DMS53 (cell line): ENCODE measurements around the gene ACBD4.

Experiments
- DNase-seq: peaks from one replicate; lab custom pipeline; 2025; lab: John Stamatoyannopoulos, UW

Gene ACBD4

DNA sequence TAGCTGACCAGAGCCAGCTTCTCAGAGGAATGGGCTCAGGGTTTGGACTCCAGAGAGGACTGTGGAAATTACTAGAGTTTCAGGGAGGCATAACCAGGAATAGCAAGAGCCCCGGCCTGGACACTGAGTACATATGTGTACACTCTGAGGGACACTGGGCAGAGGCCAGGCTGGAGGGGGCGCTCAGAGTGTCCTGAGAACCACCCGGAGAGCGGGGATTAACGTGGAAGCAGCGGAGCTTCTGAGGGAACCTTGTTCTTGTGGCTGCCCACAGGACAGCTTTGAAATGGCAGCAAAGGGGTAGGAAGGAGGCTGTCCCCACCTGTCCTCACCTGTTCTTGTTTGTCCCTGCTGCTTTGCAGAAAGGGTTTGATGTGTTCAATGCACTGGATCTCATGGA is 31.0 kb upstream of the ACBD4 start:
- no peak for DNase-seq

DNA sequence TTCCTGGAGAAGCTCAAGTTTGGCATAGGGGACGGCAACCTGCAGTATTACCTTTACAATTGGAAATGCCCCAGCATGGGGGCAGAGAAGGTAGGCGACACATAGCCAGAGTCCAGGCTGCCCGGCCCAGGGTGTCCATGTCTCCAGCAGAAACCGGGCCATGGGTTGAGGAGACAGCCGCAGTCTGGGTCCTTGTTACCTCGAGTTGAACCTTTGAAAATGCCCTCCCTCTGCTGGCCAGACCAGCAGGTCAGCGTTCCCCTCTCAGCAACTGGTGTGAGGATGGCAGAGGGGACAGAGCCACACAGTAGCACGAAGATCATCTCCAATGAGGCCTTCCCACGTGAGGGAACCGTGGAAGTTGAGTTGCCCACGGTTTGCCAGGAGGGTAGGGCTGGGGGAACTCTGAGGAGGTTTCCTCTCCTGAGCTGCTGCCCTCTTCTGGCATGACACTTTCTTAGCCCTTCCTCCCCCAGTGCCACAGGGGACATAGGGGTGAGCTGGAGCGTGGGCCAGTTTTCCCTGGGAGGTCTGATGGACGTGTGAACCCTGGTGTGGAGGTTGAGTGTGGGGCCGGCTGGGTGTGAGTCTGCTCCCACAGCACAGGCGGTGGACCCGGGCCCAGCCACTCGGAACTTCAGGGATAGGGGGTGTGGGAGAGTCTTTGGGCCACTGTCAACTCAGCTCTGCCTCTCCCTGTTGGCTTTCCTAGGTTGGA is 30.4 kb upstream of the ACBD4 start:
- DNase-seq = no peak

DNA sequence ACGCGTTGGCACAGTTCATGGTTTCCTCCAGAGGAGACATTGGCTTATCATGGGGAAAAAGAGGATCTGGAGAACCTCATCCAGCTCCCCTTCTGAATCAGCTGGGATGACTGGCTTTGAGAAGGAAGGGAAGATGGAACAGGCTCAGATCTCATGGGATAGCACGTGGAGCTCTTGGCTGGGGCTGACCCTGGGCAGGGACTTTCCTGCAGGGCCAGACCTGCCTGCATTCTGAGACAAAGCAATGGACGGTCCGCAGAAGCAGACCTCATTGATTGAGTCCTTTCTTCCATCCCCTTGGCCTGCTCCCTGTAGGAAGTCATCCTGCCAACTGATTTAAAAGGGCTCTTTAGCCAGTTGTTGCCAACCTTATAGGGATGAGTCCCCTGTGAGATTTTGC is 29.4 kb upstream of the ACBD4 start:
- no peak for DNase-seq

DNA sequence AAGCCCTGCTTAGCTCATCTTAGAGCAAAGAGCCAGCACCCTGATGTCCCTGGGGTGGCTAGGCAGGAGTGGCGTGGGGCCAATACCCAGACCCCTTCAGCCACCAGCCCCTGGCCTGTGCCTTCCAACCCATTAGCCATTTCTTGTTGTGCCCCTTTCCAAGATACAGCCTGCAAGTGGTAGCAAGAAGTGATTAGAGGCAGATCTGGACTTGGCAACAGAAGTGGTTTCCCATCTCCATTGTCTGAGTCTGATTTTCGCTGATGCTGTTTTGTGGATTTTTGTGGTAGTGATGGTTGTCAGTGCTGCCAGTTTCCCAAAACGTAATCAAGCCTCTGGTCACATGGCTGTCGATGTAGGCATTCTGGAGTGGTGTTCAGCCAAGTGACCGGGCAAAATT is 28.9 kb upstream of the ACBD4 start:
- DNase-seq = no peak

DNA sequence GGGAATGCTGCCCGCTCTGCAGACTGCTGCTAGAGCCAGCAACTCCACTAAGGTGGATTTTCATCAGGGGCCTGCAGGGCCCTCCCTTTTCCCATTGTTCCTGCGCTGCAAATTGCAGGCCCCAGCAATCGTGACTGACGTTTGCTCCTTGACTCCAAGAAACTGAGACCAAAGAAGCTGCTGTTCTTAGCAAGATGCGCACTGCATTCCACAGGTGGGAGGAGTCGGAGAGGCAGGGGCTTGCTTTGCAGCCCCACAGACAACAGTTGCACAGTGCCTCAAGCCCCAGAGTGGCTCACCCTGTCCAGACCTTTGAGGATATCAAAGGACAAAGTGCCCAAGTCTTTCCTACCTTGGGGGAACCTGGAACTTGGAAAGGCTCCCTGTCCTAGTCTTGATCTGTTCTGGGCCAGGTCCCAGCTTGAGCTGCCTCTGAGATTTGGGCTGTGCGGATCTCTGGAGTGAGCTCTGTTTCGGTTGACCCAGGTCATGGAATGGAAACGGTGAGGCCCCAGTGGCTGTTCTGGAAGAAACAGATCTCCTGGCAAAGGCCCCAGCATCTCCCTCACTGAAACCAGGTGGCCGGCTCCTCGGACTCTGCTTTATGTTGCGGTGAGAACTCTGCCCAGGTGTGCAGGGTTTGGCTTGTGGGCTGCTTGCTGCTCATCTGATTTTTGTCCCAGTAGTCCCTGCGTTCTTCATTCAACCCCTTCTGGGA is 28.0 kb upstream of the ACBD4 start:
- no peak for DNase-seq

DNA sequence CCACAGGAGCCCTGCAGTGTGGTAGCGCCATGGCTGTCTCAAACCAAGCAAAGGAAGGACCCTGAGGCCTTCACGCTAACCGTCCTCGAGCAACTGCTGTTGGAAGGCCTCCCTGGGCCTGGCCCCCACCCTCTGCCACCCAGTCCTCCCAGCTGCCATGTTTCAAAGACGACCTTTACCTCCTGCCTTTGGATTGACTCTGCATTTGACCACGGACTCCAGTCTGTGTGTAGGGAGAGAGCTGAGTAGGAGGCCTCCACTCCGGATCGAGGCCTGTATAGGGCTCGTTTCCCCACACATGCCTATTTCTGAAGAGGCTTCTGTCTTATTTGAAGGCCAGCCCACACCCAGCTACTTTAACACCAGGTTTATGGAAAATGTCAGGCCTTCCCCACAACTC is 27.4 kb upstream of the ACBD4 start:
- DNase-seq = no peak

DNA sequence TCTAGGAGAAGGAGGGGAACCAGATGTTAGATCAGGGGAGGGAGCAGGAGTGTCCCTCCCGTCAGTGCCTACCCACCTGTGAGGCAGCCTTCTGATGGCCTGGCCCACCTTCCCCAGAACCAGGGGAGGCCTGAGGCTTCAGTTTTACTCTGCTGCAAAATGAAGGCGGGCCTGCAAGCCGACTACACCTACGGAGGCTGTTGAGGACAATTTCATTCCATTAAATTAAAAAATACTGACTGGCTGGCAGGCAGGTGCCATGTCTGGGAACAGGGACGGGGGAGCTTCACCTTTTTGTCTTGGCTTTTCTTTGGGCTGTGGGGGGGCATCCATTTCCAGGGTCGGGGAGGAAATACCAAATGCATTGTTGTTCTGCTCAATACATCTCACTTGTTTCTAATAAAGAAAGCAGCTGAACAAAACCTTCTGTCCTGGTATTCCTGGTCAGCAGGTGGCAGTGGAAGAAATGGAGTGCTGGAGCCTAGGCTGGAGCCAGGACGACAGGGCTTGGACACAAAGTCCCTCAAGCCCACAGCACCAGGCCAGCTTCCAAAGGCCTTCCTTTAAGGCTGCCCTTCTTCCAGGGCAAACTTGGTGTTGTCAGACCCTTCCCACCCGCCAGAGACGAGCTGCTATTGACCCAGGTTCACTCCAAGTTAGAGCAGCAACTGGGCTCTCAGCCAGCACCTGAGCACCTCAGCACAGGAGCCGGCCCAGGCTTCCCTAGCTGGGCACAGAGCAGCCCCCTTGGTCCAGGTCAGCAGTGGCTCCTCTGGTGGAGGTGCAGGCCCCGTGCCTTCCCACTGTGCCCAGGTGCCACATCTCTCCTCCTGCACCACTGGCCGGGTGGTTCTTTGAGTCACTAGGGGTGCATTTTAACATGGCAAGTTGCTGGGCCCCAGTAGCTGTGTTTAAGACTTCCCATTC is 26.6 kb upstream of the ACBD4 start:
- DNase-seq = peak; percentile 55

DNA sequence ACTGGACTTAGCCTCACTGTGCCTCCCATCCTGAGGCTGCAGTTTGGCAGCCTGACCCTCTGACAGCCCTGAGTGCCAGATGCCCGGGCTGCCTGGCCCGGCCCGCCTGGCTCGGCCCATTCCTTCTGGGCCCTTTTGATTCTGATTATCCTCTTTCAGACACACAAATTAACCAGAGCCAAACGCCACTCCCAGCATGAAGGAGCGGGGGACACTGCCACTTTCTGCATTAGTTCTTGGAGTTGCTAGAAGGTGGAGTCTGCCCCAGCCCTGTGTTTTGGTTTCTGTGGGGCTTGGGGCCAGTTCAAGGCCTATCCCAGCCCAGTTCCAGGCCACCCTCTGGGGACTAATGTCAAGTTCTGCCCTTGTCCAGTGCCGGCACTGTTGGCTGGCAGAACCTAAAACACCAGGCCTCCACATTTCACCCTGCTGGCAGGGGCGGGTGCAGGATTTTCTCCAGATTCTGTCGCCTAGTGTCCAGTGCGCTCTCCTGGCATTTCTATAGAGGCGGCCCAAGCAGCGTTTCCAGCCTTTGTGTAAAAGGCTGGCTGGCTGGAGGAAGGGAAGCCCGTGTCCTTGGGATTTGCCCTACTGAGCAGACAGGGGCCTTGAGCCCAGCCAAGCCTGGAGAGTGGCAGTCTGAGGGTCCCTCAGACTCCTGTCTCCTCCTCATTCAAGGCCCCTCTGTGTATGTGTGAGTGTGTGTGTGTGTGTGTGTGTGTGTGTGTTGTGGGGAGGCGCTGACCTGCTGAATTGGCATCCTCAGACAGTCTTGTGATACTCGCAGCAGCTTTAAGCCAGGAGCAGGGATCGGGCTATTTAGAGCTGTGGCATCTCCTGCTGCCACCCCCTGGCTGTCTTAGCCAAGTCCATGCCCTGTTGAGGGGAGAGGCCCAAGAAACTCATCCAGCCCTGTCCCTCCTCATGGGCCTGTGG is 24.5 kb upstream of the ACBD4 start:
- no peak for DNase-seq

DNA sequence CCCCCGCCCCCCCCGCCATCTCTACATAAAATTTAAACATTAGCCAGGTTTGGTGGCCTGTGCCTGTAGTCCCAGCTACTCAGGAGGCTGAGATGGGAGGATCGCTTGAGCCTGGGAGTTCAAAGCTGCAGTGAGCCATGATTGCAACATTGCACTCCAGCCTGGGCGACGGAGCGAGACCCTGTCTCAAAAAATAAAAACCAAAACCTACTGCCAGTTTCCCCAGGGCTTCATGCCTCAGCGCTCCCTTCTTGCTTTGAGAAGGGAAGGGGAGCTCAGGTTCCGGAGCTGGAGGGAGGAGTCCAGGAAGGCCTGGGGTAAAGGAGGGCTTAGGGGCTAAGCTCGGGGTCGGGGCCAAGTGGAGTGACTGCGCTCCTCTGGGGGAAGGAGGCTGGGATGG is 23.6 kb upstream of the ACBD4 start:
- no peak for DNase-seq

DNA sequence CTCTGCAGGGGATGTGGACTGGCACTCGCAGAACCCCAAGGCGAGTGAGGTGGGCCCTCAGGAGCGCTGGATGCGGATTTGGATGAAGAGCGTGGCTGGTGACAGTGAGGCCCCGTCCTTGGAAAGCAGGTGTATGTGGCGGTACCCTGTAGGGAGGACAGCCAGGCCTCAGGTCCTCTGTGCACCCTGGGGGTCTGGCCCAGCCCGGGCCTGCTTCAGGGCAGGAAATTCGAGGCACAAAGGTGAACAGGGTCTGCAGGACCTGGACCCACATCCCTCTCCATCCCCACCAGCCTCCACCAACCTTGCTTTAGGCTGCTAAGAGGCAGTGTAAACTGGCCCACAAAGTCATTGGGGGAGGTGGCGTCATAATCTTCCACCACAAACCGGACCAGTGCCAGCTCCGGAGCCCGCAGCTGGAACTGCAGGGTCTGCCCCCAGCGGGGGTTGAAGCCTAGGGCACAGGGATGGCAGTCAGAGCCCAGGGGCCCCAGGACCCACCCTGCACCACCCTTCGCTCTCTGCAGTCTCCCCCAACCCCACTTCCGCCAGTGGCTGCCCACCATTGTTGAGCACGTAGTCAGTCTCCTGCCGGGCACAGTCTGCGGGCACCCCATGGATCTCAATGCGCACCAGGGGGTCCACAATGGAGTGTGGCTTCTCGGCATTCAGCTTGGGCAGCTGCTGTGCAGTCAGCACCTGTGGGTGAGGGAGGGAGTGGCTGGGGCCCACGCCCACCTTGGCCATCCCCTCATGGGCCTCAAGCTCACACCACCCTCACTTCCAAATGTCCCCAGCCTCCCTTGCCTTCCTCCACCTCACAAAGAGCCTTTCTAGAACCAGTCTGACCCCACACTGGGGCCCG is 22.7 kb upstream of the ACBD4 start:
- no peak for DNase-seq

DNA sequence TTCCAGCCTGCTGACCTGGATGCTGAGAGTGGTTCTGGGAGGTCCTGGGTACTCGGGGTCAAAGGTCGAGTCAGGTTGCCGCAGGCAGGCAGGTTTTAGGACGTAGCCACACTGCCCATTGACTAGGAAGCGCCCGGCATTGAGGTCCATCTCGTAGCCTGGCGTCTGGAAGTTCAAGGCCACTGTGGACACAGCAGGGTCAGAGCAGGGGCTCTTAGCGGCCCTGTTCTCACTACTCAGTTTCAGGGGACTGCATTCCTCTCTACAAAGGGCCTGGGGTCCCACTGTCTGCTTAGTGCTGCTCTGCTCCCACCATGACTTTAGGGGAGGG is 22.1 kb upstream of the ACBD4 start:
- DNase-seq = no peak

DNA sequence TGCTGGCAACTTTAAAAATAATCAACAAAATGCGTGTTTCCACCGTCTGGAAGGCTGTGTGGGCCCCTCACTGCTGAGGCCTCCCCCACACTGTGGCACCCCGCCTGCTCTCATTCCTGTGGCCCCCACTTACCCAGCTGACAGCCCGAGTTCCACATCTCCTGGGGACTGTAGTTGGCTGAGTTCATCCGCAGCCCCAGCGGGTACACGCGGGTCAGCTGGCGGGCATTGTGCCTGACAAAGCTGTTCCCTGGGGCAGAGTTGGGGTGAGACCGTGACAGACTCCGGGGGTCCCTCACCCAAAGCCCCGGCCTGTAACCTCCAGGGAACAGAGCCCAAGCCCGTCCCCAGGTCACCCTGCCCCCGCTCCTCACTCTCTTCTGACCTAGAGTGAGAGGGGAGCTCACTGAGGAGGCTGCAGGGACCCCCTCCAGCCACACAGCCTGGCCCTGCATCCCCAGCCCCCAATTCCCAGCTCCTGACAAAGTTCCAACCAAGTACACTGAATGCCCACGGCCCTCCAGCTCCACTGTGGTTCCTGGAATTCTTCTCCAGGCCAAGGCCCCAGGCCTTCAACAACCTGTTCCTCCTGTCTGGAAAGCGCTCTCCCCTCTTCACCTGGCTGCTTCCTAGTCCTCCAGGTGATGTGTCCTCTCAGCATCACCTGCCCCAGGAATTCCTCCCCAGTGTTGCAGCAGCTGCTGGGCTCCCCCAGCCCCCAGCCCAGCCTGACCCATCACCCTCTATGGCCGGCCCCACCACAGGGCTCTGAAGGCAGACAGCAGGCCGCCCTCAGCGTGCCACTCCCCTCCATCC is 21.2 kb upstream of the ACBD4 start:
- peak; percentile 49 for DNase-seq

DNA sequence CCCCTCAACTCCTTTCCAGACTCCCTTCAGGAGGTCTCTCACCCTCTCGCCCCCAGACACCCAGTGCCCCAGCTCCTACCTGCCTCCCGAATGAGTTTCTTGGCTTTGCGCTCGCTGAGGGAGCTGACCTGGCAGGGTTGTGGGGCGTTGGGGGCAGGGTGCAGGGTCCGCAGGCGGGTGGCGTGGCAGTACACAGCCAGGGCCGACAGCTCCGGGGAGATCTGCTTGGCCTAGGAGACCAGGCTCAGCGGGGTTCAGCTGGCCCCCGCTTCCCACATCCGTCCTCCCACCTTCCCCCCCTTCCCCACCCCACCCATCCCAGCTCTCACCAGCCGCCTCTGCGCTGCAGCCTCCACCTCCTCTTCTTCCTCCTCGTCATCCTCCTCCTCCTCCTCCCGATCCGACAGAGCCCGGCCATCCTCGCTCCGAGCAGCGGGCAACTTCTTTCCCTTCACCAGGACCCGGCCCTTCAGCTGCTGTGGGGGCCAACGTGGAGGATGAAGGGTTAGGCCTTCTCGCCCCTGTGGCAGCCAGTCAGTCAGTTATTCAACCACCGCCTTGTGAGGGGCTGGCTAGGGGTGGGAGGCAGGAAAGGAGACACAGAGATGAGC is 20.4 kb upstream of the ACBD4 start:
- no peak for DNase-seq

DNA sequence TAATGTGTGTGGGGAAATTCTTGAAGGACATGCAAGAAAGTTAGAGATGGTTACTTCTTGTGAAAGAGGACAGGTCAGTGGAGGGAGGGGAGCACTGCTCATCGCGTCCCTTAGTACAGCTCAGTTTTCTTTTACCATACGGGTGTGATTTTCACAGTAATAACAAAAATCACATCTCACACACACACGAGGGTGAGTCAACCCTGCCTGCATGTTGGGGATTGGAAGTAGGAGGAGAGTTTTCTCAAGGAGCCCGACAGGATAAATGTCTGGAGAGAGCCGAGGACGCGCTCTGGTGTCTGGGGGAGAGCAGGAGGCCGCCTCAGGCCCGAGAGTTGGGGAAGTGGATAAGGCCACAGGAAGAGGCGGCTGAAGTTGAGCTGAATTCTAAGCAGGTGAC is 19.6 kb upstream of the ACBD4 start:
- no peak for DNase-seq

DNA sequence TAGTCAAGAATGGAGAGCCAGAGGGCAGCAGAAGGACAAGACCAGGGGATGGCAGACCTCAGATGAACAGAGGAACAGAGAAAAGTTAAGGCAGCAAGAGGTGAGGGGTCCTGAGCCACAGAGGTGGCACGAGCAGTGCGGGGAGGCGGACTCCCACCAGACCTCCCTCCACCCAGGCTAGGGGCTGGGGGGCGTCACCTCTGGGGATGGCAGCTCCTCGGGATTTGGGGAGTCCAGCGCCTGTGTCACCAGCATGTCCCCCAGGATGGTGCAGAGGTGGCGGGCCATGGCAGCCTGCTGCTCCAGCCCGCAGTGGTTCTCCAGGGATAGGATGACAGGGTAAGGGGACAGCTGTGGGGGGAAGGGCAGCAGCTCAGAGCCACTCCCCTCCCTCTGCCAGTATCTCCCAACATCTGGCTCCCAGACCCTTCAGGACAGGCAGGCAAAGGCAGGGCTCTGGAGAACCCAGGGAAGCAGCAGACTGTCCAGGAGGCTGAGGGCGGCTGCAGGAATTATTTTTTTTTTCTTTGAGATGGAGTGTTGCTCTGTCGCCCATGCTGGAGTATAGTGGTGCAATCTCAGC is 19.0 kb upstream of the ACBD4 start:
- DNase-seq = no peak

DNA sequence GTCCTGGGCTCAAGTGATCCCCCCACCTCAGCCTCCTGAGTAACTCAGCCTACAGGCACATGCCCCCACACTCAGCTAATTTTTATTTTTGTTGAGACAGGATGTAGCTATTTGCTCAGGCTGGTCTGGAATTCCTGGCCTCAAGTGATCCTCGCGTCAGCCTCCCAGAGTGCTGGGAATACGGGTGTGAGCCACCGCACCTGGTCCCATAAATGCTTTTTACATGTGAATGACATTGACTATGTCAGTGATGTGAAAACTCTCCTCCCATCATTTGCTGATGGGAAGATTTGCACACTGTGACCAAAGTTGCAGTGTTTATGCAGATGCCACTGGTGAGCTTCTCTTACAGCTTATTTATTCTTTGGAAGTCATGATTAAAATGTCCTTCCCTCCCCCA is 18.2 kb upstream of the ACBD4 start:
- DNase-seq = peak; percentile 44

DNA sequence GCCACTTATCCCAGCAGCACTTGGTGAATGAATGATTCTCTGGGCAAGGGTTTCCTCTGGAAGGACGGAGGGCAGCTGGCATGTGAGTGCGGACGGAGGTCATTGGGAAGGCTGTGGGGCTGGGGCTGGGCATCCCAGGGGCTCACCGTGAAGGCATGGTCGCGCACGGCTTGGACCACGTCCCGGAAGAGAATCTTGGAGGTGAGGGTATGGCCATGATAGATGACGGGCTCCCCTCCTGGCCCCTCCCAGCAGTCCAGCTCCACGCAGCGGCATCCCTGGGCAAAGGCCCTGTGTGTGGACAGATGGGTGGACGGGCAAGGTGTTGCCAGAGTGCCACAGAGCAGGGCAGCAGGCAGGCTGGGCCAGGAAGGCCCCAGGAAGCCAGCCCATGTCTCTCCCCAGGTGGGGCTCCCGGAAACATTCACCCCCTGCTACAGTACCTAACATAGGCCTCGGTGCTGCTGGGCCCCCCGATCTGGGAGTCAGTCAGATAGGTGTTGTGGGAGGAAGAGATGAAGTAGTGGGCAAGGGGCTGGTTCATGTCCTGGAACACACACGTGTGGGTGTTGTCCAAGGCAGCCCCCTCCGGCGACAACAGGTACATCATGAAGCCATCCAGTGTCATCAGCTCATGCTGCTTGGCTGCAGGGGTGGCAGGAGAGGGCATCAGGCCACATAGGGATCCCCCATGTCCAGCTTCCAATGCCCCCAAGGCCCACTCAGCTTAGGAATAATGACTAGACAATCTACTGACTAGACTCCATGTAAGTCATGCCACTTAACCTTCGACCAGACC is 17.4 kb upstream of the ACBD4 start:
- DNase-seq = no peak

DNA sequence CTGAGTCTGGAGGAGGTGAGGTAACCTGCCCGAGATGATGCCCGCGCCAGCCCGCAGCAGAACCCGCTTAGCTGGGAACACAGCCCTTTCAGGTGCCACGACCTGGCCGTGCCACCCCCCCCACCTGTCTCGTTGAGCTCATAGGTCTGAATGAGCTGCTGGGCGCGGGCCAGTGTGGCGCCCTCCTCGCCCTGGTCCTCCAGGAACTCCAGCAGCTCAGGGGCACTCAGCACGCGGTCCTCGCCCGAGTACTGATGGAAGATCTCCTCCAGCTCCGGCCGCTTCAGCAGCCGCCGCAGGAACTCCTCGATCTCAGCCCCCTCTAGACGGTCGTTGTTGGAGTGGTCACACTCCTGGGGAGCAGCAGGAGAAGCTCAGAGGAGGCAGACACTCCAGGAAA is 16.8 kb upstream of the ACBD4 start:
- no peak for DNase-seq
